Panc1 (cell line): ENCODE results near the gene USH1G. TPM values are rescaled to one million over a fixed set of nuclear protein-coding genes. Genes with fewer than 3 reads are reported as not detected.

ENCODE experiments used
- ATAC-seq: fragments of 200-7000 bp; cut with Tn5 transposase; 2 replicates; pipeline ENCODE4 v1.9.1; 2020; ENCODE audit warnings: mild to moderate bottlenecking, moderate library complexity
- BruUV-seq: library from RNA; stranded (reverse); fragments of 400-500 nt; replicated peaks from 2 replicates; lab custom pipeline; 2021; lab: Mats Ljungman, UMichigan
- CTCF ChIA-PET: fragments of 300-600 bp; sonication (Branson Sonifier 250); formaldehyde crosslinking; loops from one replicate; lab custom pipeline; 2022; ENCODE audit warnings: antibody characterized with exemption; lab: Charles Lee
- POLR2A ChIA-PET: fragments of 300-600 bp; sonication (Branson Sonifier 250); formaldehyde crosslinking; loops from one replicate; lab custom pipeline; 2022; ENCODE audit warnings: antibody characterized with exemption; lab: Charles Lee
- DNase-seq: peaks from one replicate; pipeline ENCODE4 v3.0.0-alpha.2; 2010; ENCODE audit warnings: low read depth, low spot score
- H3K27ac ChIP-seq: 2 replicates; pipeline ENCODE4 v1.5.1; 2011; ENCODE audit warnings: mild to moderate bottlenecking, low read length, inconsistent platforms
- H3K27me3 ChIP-seq: fragments of 200-500 bp; sonication (Bioruptor generic); 2 replicates; pipeline ENCODE4 v1.6.0; 2014; ENCODE audit warnings: low read length, inconsistent platforms; ENCODE audit not compliant: control insufficient read depth, insufficient read depth
- H3K36me3 ChIP-seq: fragments of 200-500 bp; sonication (Bioruptor generic); 2 replicates; pipeline ENCODE4 v1.5.1; 2014; ENCODE audit warnings: inconsistent platforms, mild to moderate bottlenecking, low read length, moderate library complexity; ENCODE audit not compliant: control insufficient read depth, insufficient read depth
- H3K4me1 ChIP-seq: 2 replicates; pipeline ENCODE4 v1.5.1; 2011; ENCODE audit warnings: inconsistent platforms, mild to moderate bottlenecking, low read length, moderate library complexity; ENCODE audit not compliant: control insufficient read depth, insufficient read depth
- H3K4me3 ChIP-seq, 2 experiments: 2 replicates each; pipeline ENCODE4 v1.5.1; 2011 to 2012; ENCODE audit warnings: low read depth in 2 of 2, low read length in 2 of 2, mild to moderate bottlenecking in 2 of 2, inconsistent platforms in 1 of 2, moderate library complexity in 1 of 2
- H3K9me3 ChIP-seq: fragments of 200-500 bp; sonication (Bioruptor generic); 2 replicates; pipeline ENCODE4 v1.5.1; 2014; ENCODE audit warnings: low read depth, mild to moderate bottlenecking, inconsistent platforms, low read length, moderate library complexity; ENCODE audit not compliant: control insufficient read depth, insufficient read depth
- CTCF ChIP-seq: fragments of 450-650 bp; IDR thresholded peaks from 2 replicates; pipeline ENCODE4 v1.5.1; 2017; ENCODE audit warnings: mild to moderate bottlenecking
- POLR2AphosphoS5 ChIP-seq: IDR thresholded peaks from 2 replicates; pipeline ENCODE4 v1.6.1; 2012; ENCODE audit warnings: mild to moderate bottlenecking, low read depth, low read length, moderate library complexity
- REST ChIP-seq, 2 experiments: IDR thresholded peaks; 2 replicates each; pipeline ENCODE4 v1.6.1; 2011 to 2012; ENCODE audit warnings: low read depth in 2 of 2, control low read depth in 1 of 2, low read length in 1 of 2, mild to moderate bottlenecking in 1 of 2, moderate library complexity in 1 of 2; ENCODE audit not compliant: insufficient read depth in 1 of 2
- SIN3A ChIP-seq: IDR thresholded peaks from 2 replicates; pipeline ENCODE4 v1.6.1; 2012; ENCODE audit warnings: low read depth, mild to moderate bottlenecking, low read length, moderate library complexity, borderline replicate concordance; ENCODE audit not compliant: insufficient read depth
- TCF7L2 ChIP-seq: IDR thresholded peaks from 2 replicates; pipeline ENCODE4 v1.6.1; 2011; ENCODE audit warnings: mild to moderate bottlenecking, low read depth, low read length, inconsistent platforms
- in situ Hi-C: cut with HindIII; loops from 2 replicates; pipeline ENCODE4 v1.10.0; 2016; ENCODE audit warnings: low sequenced_read_pairs, low pct_unique_long_range_greater_than_20kb
- intact Hi-C: fragments of 100-400 bp; cut with micrococcal nuclease; formaldehyde crosslinking; loops from one replicate; pipeline ENCODE4 v1.10.0; 2022; ENCODE audit not compliant: unreplicated experiment
- total RNA-seq: library from RNA; stranded (reverse); gene quantifications from one replicate; pipeline ENCODE4 v1.2.1, GENCODE V29; 2021; ENCODE audit not compliant: unreplicated experiment

Gene USH1G
- total RNA-seq, 1 experiment from 2014 or later, result not detected

GRCh38 chr17:74904687-74905409 is 18.2 kb downstream of the USH1G start:
- no peaks in the 10 kb centered on the region for H3K9me3 ChIP-seq
- intact Hi-C loops, result no loop called here
- TF ChIP-seq POLR2AphosphoS5, result no peak
- TF ChIP-seq SIN3A, result no peak
- no peak for TF ChIP-seq TCF7L2
- no peak for TF ChIP-seq REST (IDR thresholded peaks at IDR 0.05; ENCODE audit: insufficient read depth in 1 of 2, low read depth in 2 of 2, low read length in 1 of 2)
- TF ChIP-seq CTCF, result no peak
- no peaks in the 10 kb centered on the region for H3K27me3 ChIP-seq
- no peaks in the 10 kb centered on the region for H3K4me1 ChIP-seq
- no peak overlapping the region for H3K27ac ChIP-seq
- no TSS peak for BruUV-seq
- H3K36me3 ChIP-seq, result no peaks in the 10 kb centered on the region
- no peak for ATAC-seq
- no peak for DNase-seq
- ChIA-PET POLR2A (interaction anchor here (1.0 kb wide), 1 partner anchor 57 kb away, joined by 3 read pairs; no protein-coding TSS in a partner anchor), CTCF (no interaction called here)
- in situ Hi-C loops, result no loop called here
- H3K4me3 ChIP-seq, result no peak overlapping the region

GRCh38 chr17:74903671-74904070 is 19.4 kb downstream of the USH1G start:
- in situ Hi-C loops, result no loop called here
- H3K27ac ChIP-seq, result no peak overlapping the region

More at GRCh38 chr17:74903671-74904070, 19.4 kb downstream of the USH1G start:
- no TSS peak for BruUV-seq
- intact Hi-C loops, result no loop called here
- POLR2A ChIA-PET, result no interaction called here
- no peaks in the 10 kb centered on the region for H3K36me3 ChIP-seq
- H3K4me1 ChIP-seq, result no peaks in the 10 kb centered on the region
- ATAC-seq, result no peak
- DNase-seq, result no peak
- no peaks in the 10 kb centered on the region for H3K27me3 ChIP-seq
- H3K4me3 ChIP-seq, result no peak overlapping the region
- no peaks in the 10 kb centered on the region for H3K9me3 ChIP-seq
- TF ChIP-seq SIN3A (no peak), POLR2AphosphoS5 (no peak), REST (IDR thresholded peaks at IDR 0.05; ENCODE audit: insufficient read depth in 1 of 2, low read depth in 2 of 2, low read length in 1 of 2) (no peak), CTCF (no peak), TCF7L2 (no peak)
- CTCF ChIA-PET, result no interaction called here
